Transverse colon (tissue), 4 donors: ENCODE measurements around the gene P2RY13. TPM values are rescaled to one million over a fixed set of nuclear protein-coding genes. Genes with fewer than 3 reads are reported as not detected.

Source experiments
- DNase-seq: peaks from one replicate; pipeline ENCODE4 v3.0.0-alpha.2; 2019
- H3K27ac ChIP-seq, 4 donors: fragments of 200-600 bp; sonication (generic); 2 replicates each; pipeline ENCODE4 v1.5.1; 2016 to 2018; ENCODE audit warnings: inconsistent platforms in 4 of 4
- H3K27me3 ChIP-seq: fragments of 200-600 bp; sonication (generic); 2 replicates; pipeline ENCODE4 v1.5.1; 2017; ENCODE audit warnings: inconsistent platforms
- H3K36me3 ChIP-seq, 4 donors: fragments of 200-600 bp; sonication (generic); 2 replicates each; pipeline ENCODE4 v1.5.1; 2017 to 2019; ENCODE audit warnings: inconsistent platforms in 4 of 4
- H3K4me1 ChIP-seq, 4 donors: fragments of 200-600 bp; sonication (generic); 2 replicates each; pipeline ENCODE4 v1.5.1; 2017 to 2020; ENCODE audit warnings: inconsistent platforms in 4 of 4
- H3K4me3 ChIP-seq, 4 donors: fragments of 200-600 bp; sonication (generic); 1 replicate in 1 of 4; 2 replicates in 3 of 4; pipeline versions ENCODE4 v1.5.1 to v1.6.1; 2017 to 2019; ENCODE audit warnings: inconsistent platforms in 4 of 4
- H3K9me3 ChIP-seq, 2 donors: fragments of 200-600 bp; sonication (generic); 2 replicates each; pipeline ENCODE4 v1.5.1; 2017 to 2019; ENCODE audit warnings: inconsistent platforms in 2 of 2
- EP300 ChIP-seq: sonication (generic); formaldehyde crosslinking; IDR thresholded peaks from one replicate; pipeline ENCODE4 v1.6.1; 2017; ENCODE audit warnings: antibody characterized with exemption, low read depth
- POLR2A ChIP-seq: fragments of 450-650 bp; IDR thresholded peaks from one replicate; pipeline ENCODE4 v1.6.1; 2016; ENCODE audit warnings: antibody characterized with exemption, mild to moderate bottlenecking, moderate library complexity
- POLR2AphosphoS5 ChIP-seq, 3 donors: sonication (generic); formaldehyde crosslinking; IDR thresholded peaks; one replicate each; pipeline ENCODE4 v1.6.1; 2016; ENCODE audit warnings: antibody characterized with exemption in 3 of 3
- WGBS, 2 donors: methylation state at CpG; one replicate each; pipeline ENCODE4 v1.1.5; 2018; ENCODE audit warnings: low coverage in 1 of 2; 5-methylcytosine and 5-hydroxymethylcytosine counted together
- in situ Hi-C, 4 donors: fragments of 200-750 bp; cut with MboI; loops; one replicate each; pipeline versions ENCODE4 v1.15.0 to v1.15.1; 2017; ENCODE audit warnings: low sequenced_read_pairs in 3 of 4, low pct_ligation_motif_present in 1 of 4, low pct_unique_long_range_greater_than_20kb in 1 of 4
- intact Hi-C: fragments of 100-400 bp; cut with DNase I; formaldehyde crosslinking; loops from one replicate; pipeline ENCODE4 v1.15.1; 2023; ENCODE audit warnings: low total_unique reads
- total RNA-seq, 4 donors: library from RNA; depleted of rRNA; stranded (reverse); fragments of >200 nt; gene quantifications; one replicate each; pipeline ENCODE4 v1.1.0, GENCODE V29; 2016
- TF ChIP-seq, protein P1 (sequence below), 5 experiments: fragments of 200-600 bp in 3 of 5; fragments of 450-650 bp in 2 of 5; sonication (generic) in 3 of 5; IDR thresholded peaks; 1 replicate in 2 of 5; 2 replicates in 3 of 5; pipeline ENCODE4 v1.5.1; 2016 to 2017; ENCODE audit warnings: antibody characterized with exemption in 5 of 5, inconsistent platforms in 3 of 5, mild to moderate bottlenecking in 2 of 5, moderate library complexity in 1 of 5

P2RY13 gene
- total RNA-seq, 4 donors from 2014 or later = 0.40 to 1.4 (median 0.41) TPM; not detected in 1

- 13 to 90% methylated on average over 3 of the region's 3 CpGs for WGBS, 2 donors
- Histone ChIP-seq H3K4me3 (no peak overlapping the region), H3K4me1 (peaks cover 0 to under 1% (median under 1%) of the 10 kb centered on the region in 4 donors), H3K9me3 (no peaks in the 10 kb centered on the region), H3K27ac (no peak overlapping the region), H3K36me3 (no peaks in the 10 kb centered on the region), H3K27me3 (no peaks in the 10 kb centered on the region)
- in situ Hi-C loops (loop anchor here in 3 of 4 donors (5.0 to 25.0 kb wide), 4 partner anchors 65 to 527 kb away; partner anchors contain the start of gene SIAH2 (in 1 of the 3)), intact Hi-C loops (no loop called here)
- DNase-seq = no peak
- TF ChIP-seq, protein P1, sequence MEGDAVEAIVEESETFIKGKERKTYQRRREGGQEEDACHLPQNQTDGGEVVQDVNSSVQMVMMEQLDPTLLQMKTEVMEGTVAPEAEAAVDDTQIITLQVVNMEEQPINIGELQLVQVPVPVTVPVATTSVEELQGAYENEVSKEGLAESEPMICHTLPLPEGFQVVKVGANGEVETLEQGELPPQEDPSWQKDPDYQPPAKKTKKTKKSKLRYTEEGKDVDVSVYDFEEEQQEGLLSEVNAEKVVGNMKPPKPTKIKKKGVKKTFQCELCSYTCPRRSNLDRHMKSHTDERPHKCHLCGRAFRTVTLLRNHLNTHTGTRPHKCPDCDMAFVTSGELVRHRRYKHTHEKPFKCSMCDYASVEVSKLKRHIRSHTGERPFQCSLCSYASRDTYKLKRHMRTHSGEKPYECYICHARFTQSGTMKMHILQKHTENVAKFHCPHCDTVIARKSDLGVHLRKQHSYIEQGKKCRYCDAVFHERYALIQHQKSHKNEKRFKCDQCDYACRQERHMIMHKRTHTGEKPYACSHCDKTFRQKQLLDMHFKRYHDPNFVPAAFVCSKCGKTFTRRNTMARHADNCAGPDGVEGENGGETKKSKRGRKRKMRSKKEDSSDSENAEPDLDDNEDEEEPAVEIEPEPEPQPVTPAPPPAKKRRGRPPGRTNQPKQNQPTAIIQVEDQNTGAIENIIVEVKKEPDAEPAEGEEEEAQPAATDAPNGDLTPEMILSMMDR (IDR thresholded peaks at IDR 0.05) = no peak
- no peak for TF ChIP-seq POLR2AphosphoS5 (IDR thresholded peaks at IDR 0.05)
- TF ChIP-seq EP300 = no peak
- no peak for TF ChIP-seq POLR2A
These were observed 39.9 kb downstream of the P2RY13 start for GRCh38 chr3:151289445-151289844.

DNA sequence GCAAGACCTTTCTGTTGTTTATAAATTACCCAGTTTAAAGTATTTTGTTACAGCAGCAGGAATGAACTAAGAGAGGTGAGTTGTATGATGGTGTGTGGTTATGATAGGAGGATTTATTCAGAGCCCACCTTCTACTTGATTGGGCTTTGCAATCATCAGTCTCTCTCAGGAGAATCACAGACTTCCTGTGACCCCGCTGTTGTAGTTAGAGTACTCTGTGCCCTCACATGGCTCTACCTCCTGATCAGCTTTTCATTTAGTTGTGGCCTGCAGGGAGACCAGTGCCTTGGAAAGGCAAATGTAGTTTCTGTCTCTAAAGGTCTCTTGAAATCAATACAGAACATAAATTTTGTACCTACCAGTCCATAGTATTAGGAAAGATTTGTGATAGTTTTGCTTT, 43.4 kb downstream of the P2RY13 start:
- Histone ChIP-seq H3K9me3 (no peaks in the 10 kb centered on the region), H3K4me1 (peaks cover 0 to 15% (median 8%) of the 10 kb centered on the region in 4 donors), H3K4me3 (no peak overlapping the region), H3K27ac (no peak overlapping the region), H3K27me3 (no peaks in the 10 kb centered on the region), H3K36me3 (no peaks in the 10 kb centered on the region)
- DNase-seq = no peak
- 70% methylated on average over 1 of the region's 1 CpG; no CpG with 5 or more reads in 1 of the 2 donors for WGBS, 2 donors
- in situ Hi-C loops (loop anchor here in 3 of 4 donors (5.0 to 25.0 kb wide), 4 partner anchors 61 to 524 kb away; partner anchors contain the start of gene SIAH2 (in 1 of the 3)), intact Hi-C loops (no loop called here)
- no peak for TF ChIP-seq EP300
- no peak for TF ChIP-seq POLR2A

DNA sequence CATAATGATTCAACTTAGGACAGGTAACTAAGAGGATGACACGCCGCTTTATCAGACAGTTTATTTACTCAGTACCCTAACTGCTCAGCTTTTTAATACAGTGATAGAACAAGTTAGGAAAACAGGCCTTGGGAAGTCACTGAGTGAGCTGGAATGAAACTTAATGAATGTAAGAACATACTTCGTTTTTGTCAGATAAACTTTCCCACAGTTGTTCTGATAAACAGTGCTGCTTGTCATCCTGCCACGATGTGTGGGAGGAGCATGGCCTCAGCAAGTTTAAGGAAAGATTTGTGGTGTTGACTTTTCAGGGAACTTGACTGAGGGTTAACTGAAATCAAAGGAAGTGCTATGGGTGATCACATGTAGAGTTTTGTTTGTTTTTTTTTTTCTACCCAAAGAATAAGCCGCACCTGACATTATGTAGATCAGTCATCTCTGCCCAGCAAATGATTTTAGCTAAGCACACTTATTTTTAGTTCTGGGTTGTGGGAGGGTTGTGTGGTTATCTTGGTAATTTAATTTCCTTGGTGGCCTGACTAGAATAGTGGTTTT, 45.4 kb downstream of the P2RY13 start:
- WGBS, 2 donors = 16 to 21% methylated on average over 4 to 5 of the region's 5 CpGs

DNA sequence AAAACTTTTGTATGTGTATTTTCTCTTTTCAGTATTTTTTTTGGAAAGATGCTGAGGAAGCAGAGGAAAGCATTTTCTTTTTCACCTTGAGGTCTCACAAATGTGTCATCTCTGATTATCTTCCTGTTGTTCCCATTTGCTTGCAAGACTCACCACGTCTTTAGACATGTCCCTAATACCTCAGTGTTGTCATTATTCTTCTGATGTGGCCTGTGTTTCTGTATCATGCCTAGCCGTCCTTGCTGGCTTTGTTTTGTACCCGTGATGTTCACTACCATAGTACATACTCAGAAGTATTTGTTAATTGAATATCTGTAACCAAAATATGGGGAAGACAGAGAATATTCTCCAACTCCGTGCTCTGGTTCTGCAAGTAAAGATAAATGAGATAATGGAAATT, 46.0 kb downstream of the P2RY13 start:
- 50 to 52% methylated on average over 4 of the region's 4 CpGs for WGBS, 2 donors
- no peaks in the 10 kb centered on the region for H3K9me3 ChIP-seq
- H3K27ac ChIP-seq = peak overlapping the region in 3 of 4 donors; percentile 18 to 29 (median 25)
- DNase-seq = no peak
- H3K36me3 ChIP-seq = no peaks in the 10 kb centered on the region
- H3K27me3 ChIP-seq = no peaks in the 10 kb centered on the region
- TF ChIP-seq POLR2AphosphoS5 (IDR thresholded peaks at IDR 0.05) (no peak), POLR2A (no peak), EP300 (no peak)
- TF ChIP-seq, protein P1 (IDR thresholded peaks at IDR 0.05) = no peak
- intact Hi-C loops = loop anchor here (2.0 to 5.0 kb wide), 2 partner anchors 57 to 116 kb away; no protein-coding TSS in a partner anchor
- in situ Hi-C loops = loop anchor here in 3 of 4 donors (10.0 to 25.0 kb wide), 3 partner anchors 59 to 521 kb away; partner anchors contain the start of gene SIAH2 (in 1 of the 3)
- H3K4me3 ChIP-seq = no peak overlapping the region
- H3K4me1 ChIP-seq = peaks cover 0 to 22% (median 8%) of the 10 kb centered on the region in 4 donors

More for the DNA sequence above, 45.4 kb downstream of the P2RY13 start:
- Histone ChIP-seq H3K9me3 (no peaks in the 10 kb centered on the region), H3K4me1 (peaks cover 0 to 16% (median 8%) of the 10 kb centered on the region in 4 donors), H3K4me3 (no peak overlapping the region), H3K36me3 (no peaks in the 10 kb centered on the region), H3K27ac (peak overlapping the region in 3 of 4 donors; percentile 18 to 29 (median 25)), H3K27me3 (no peaks in the 10 kb centered on the region)
- intact Hi-C loops = loop anchor here (2.0 to 5.0 kb wide), 2 partner anchors 57 to 117 kb away; no protein-coding TSS in a partner anchor
- TF ChIP-seq EP300 (no peak), POLR2A (no peak), POLR2AphosphoS5 (IDR thresholded peaks at IDR 0.05) (no peak)
- TF ChIP-seq, protein P1 (IDR thresholded peaks at IDR 0.05) = no peak
- in situ Hi-C loops = loop anchor here in 3 of 4 donors (10.0 to 25.0 kb wide), 3 partner anchors 59 to 522 kb away; partner anchors contain the start of gene SIAH2 (in 1 of the 3)
- DNase-seq = no peak
